Stimulated activated CD4-positive, alpha-beta T cell treated with anti-CD3 and anti-CD28 coated beads, Interleukin-1b, Interleukin-23, amount 100 ng/mL, for 1 hour (primary cell): ENCODE results near the gene ANAPC10.
"Not testable (repeated sequence)": the region's sequence is repeated elsewhere in the genome, so short reads cannot be mapped to it uniquely, and the experiment has no call there.

Experiments used
- DNase-seq, 2 donors: peaks; one replicate each; pipeline ENCODE4 v3.0.0-alpha.2; 2020; ENCODE audit warnings: low read depth in 2 of 2

The ANAPC10 gene

DNA sequence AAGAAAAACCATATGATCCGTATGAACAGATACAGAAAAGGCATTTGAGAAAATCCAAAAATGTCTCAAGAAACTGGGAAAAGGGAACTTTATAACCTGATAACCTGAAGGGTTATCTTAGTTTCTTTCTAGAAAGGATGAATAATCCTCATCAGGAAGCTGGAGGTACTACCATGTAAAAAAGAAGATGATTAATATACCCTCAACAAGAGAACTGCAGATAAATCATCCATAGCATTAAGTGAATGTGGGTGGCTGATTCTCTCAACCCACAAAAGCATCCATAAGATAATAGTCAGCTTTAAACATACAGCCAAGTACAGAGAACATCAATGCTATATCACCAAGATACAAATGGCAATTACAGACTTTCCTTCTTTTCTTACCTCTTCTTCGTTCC, 26.4 kb downstream of the ANAPC10 start:
- no peak for DNase-seq

DNA sequence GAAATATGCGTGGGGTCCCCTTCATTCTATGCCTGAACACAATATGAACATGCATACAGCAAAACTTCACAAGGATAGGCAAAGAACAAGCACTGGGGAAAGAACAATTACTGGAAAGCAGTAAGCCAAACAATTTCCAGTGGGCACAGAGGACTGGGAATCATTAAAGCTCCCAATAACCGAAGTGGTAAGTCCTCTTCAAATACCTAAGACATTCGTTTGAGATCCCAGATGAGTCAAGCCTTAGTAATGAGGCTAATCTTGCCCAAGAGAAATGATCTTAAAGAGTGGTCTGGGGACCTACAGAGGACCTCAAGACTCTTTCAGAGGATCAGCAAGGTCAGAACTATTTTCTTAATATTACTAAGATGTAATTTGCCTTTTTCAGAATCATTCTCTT, 28.6 kb downstream of the ANAPC10 start:
- no peak for DNase-seq

- DNase-seq, result no peak
Observed at GRCh38 chr4:145066063-145066501, 31.9 kb downstream of the ANAPC10 start.

DNA sequence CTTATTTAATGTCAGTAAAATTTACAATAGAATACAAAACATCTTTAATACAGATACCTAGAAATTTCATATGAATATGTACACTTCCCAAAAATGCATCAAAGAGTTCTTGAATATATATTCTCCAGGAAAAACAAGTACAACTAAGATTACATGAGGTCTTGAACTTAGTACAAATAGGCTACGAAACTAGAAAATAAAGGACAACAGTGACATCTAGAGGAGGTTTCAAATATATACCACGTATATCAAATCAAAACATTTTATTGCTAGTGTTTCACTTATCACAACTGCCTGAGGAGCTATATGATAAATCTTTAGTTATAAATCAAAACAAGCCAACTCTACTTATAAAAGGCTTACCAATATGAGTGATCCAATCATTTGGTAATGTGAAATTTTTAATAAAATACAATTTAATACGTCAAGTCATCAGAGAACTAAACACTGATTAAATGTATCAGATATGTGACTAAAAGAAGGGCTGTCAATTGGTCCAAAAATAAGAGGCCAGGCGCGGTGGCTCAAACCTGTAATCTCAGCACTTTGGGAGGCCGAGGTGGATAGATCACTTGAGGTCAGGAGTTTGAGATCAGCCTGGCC, 36.6 kb downstream of the ANAPC10 start:
- DNase-seq, result no peak

- no peak for DNase-seq
Observed at GRCh38 chr4:145058256-145058655, 39.7 kb downstream of the ANAPC10 start.

DNA sequence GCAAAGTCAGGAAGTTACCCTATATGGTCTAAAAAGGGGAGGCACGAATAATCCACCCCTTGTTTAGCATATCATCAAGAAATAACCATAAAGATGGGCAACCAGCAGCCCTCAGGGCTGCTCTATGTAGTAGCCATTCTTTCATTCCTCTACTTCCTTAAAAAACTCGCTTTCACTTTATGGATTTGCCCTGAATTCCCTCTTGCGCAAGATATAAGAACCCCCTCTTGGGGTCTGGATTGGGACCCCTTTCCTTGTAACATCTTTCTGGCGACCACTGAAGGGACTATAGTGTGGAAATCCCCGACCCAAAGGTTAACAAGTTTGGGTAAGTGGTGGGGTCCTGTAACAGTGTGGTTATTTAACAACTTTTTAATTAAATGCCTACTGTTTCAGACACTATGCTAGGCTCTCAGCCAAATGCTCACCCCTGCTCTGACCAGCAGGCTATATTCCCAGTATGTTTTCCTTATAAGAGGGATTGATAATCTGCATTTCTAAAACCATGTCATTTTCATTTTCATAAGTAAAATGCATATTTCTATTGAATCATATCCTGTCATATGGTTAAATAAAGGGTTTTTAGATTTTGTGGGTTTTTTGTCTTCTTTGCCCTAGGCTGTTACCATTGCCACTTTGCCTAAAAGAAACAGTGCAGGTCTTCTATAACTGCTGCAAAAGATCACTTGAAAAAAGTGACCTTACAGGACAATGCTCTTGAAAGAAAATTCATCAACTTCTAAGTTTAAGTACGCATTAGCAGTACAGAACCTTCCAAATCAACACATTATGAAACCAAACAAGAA, 41.5 kb downstream of the ANAPC10 start:
- DNase-seq, result no peak

GRCh38 chr4:145055533-145056257, 42.3 kb downstream of the ANAPC10 start:
- no peak for DNase-seq

GRCh38 chr4:145049241-145049640, 48.8 kb downstream of the ANAPC10 start:
- no peak for DNase-seq

- DNase-seq, result no peak
Observed at GRCh38 chr4:145048817-145049216, 49.2 kb downstream of the ANAPC10 start.

- DNase-seq, result no peak
Observed at GRCh38 chr4:145047151-145047550, 50.8 kb downstream of the ANAPC10 start.

DNA sequence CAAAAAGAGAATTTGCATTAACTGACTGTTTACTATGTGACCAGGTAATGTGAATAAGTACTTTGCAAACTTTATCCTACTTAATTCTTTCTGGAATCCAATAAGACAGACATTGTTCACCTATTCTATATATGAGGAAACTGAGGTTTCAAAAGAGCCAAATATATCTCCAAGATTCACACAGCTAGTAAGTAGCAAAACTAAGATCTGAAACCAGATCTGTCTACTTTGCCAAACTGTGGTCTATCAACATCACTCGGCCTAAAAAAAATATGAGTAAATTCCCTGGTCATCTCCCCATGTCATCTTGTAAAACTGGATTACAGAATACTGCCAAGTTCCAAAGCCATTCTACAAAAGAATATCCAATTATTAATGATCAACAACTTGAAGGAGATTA, 52.8 kb downstream of the ANAPC10 start:
- no peak for DNase-seq

- DNase-seq, result no peak
Observed at GRCh38 chr4:145044341-145044740, 53.7 kb downstream of the ANAPC10 start.

- no peak for DNase-seq
Observed at GRCh38 chr4:145043306-145043705, 54.7 kb downstream of the ANAPC10 start.

GRCh38 chr4:145042601-145043285, 55.3 kb downstream of the ANAPC10 start:
- no peak for DNase-seq

DNA sequence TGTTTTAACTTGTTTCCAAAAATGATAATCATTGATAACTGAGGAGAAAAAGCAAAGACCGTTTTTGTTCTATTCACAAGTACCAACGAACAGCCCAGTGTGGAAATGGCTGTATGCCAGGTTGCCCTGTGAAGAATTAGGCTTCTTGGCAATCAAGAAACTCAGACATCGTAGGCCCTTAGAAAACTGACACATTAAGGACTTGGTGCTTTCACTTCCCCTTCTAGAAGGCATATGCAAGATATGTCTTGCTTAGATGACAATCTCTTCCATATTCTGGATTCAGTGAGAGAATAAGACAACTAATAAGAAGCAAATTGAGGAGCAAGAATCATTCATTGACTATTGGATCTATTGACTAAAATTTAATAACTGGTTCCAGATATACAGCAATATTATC, 56.6 kb downstream of the ANAPC10 start:
- DNase-seq, result no peak

DNA sequence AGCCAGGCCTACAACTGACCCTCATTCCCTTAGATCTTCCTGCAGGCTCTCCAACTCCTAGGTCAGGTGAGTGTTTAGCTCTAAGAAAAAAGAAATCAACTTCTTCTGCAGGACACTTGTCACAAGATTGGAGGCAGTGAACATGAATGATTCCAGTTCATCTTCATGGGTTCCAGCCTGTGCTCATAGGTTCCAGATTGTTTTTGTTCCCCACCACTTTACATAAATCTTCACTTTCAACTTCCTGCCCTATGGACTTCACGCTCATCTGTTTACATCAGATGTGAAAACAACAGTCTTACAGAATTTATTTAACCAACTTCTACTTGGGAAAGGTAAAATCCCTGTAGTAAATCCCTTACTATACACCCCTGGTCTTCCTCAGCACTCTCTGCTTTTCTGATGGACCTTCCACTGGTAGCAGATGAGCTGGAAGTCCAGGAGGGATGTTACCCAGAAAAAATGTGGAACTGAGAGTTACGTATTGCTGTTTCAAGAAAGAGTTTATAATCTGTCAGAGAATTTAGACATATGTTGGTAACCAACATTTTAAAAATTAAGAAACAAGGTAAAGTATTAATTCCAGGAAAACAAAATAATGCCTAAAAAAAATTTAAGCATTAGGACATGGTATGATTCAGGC, 62.4 kb downstream of the ANAPC10 start:
- no peak for DNase-seq

- no peak for DNase-seq
Observed at GRCh38 chr4:145034727-145035211, 63.2 kb downstream of the ANAPC10 start.

DNA sequence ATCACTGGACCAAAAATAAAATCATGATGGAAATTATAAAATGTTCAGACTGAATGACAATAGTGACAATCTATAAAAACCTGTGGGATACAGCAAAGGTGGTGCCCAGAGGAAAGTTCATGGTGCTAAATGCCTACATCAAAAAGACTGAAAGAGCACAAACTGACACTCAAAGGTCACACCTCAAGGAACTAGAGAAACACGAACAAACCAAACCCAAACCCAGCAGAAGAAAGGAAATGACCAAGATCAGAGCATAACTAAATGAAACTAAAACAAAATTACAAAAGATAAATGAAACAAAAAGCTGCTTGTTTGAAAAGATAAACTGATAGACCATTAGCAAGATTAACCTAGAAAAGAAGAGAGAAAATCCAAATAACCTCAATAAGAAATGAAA, 78.7 kb downstream of the ANAPC10 start:
- no peak for DNase-seq

DNA sequence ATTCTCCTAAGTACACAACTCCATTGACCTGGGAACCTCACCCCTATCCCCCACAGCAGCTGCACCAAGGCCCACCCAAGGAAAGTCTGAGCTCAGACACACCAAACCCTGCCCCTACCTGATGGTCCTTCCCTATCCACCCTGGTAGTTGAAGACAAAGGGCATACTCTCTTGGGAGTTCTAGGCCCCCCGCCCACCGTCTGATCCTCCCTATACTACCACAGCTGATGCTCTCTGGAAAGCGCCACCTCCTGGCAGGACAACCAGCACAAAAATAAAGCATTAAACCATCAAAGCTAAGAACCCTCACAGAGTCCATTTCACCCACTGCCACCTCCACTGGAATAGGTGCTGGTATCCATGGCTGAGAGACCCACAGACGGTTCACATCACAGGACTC, 83.6 kb downstream of the ANAPC10 start:
- no peak for DNase-seq

DNA sequence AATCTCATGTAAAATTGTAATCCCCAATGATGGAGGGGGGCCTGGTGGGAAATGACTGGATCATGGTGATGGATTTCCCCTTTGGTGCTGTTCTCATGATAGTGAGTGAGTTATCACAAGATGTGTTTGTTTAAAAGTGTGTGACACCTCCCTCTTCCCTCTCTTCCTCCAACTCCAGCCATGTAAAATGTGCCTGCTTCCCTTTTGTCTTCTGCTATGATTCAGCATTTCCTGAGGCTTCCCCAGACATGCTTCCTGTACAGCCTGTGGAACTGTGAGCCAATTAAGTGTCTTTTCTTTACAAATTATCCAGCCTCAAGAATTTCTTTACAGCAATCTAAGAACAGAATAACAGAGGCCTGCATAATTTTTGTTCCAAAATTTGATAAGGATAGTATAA, 85.2 kb downstream of the ANAPC10 start:
- no peak for DNase-seq

GRCh38 chr4:145011636-145012035, 86.4 kb downstream of the ANAPC10 start:
- no peak for DNase-seq

DNA sequence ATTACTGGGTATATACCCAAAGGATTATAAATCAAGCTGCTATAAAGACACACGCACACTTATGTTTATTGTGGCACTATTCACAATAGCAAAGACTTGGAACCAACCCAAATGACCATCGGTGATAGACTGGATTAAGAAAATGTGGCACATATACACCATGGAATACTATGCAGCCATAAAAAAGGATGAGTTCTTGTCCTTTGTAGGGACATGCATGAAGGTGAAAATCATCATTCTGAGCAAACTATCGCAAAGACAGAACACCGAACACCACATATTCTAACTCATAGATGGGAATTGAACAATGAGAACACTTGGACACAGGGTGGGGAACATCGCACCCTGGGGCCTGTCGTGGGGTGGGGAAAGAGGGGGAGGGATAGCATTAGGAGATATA, 87.7 kb downstream of the ANAPC10 start:
- not testable (repeated sequence) for DNase-seq
